H1 (cell line): ENCODE results near the gene CCDC40. TPM values are rescaled to one million over a fixed set of nuclear protein-coding genes. Genes with fewer than 3 reads are reported as not detected.
A peak's percentile ranks its signal among the peaks of the same experiment; 100 is the strongest.

ENCODE experiments used
- BRCA1 ChIP-seq: IDR thresholded peaks from 2 replicates; pipeline ENCODE4 v1.6.1; 2012; ENCODE audit warnings: low read depth, low read length, improper control_type of control experiment
- CBX5 ChIP-seq: fragments of 300-800, 300-1000 bp; sonication (generic); IDR thresholded peaks from 2 replicates; pipeline ENCODE4 v1.7.1; 2016; ENCODE audit warnings: antibody characterized with exemption, low read length, low read depth
- CBX8 ChIP-seq: fragments of 300-800, 300-1000 bp; sonication (generic); IDR thresholded peaks from 2 replicates; pipeline ENCODE4 v1.7.1; 2016; ENCODE audit warnings: low read depth, low read length, borderline replicate concordance
- EGR1 ChIP-seq: IDR thresholded peaks from 2 replicates; pipeline ENCODE4 v1.6.1; 2011; ENCODE audit warnings: low read depth, low read length, borderline replicate concordance
- HDAC2 ChIP-seq, 2 experiments: fragments of 300-600 bp in 1 of 2; sonication (generic) in 1 of 2; IDR thresholded peaks; 2 replicates each; pipeline ENCODE4 v1.6.1; 2011 to 2012; ENCODE audit warnings: low read depth in 2 of 2, low read length in 2 of 2, mild to moderate bottlenecking in 2 of 2, moderate library complexity in 2 of 2, borderline replicate concordance in 1 of 2, inconsistent platforms in 1 of 2
- HDAC6 ChIP-seq: IDR thresholded peaks from one replicate; pipeline ENCODE4 v1.7.1; 2012; ENCODE audit warnings: low read depth, mild to moderate bottlenecking, inconsistent platforms, low read length, moderate library complexity
- KDM4A ChIP-seq: IDR thresholded peaks from one replicate; pipeline ENCODE4 v1.7.1; 2012; ENCODE audit warnings: low read depth, mild to moderate bottlenecking, moderate library complexity, low read length, inconsistent platforms; ENCODE audit not compliant: severe bottlenecking
- KDM5A ChIP-seq: fragments of 200-600 bp; IDR thresholded peaks from 2 replicates; pipeline ENCODE4 v1.7.1; 2012; ENCODE audit warnings: mild to moderate bottlenecking, low read length, inconsistent platforms, mixed read lengths
- NANOG ChIP-seq: IDR thresholded peaks from 2 replicates; pipeline ENCODE4 v1.6.1; 2011; ENCODE audit warnings: low read length, low read depth, mild to moderate bottlenecking, inconsistent platforms; ENCODE audit not compliant: insufficient read depth, poor library complexity, severe bottlenecking
- PHF8 ChIP-seq: fragments of 200-600 bp; sonication (generic); conservative IDR thresholded peaks from 2 replicates; pipeline ENCODE4 v1.7.1; 2012; ENCODE audit warnings: low read depth, mild to moderate bottlenecking, inconsistent platforms, low read length, moderate library complexity
- POU5F1 ChIP-seq: IDR thresholded peaks from 2 replicates; pipeline ENCODE4 v1.6.1; 2011; ENCODE audit warnings: low read depth, mild to moderate bottlenecking, low read length, moderate library complexity
- RAD21 ChIP-seq, 2 experiments: IDR thresholded peaks in 1 of 2; conservative IDR thresholded peaks in 1 of 2; 2 replicates each; pipeline ENCODE4 v1.6.1; 2011; ENCODE audit warnings: low read depth in 2 of 2, low read length in 2 of 2, improper control_type of control experiment in 1 of 2, inconsistent platforms in 1 of 2, mild to moderate bottlenecking in 1 of 2, moderate library complexity in 1 of 2
- RNF2 ChIP-seq: fragments of 200-900, 300-1000 bp; sonication (generic); IDR thresholded peaks from 2 replicates; pipeline ENCODE4 v1.7.1; 2016; ENCODE audit warnings: borderline replicate concordance, low read depth, mild to moderate bottlenecking, antibody characterized with exemption, low read length; ENCODE audit not compliant: poor library complexity, severe bottlenecking; ENCODE audit errors: missing control alignments
- SAP30 ChIP-seq: fragments of 300-600 bp; sonication (generic); IDR thresholded peaks from 2 replicates; pipeline ENCODE4 v1.7.1; 2012; ENCODE audit warnings: low read length, moderate library complexity, mild to moderate bottlenecking, inconsistent platforms; ENCODE audit not compliant: insufficient read depth, insufficient replicate concordance
- SIN3A ChIP-seq, 2 experiments: IDR thresholded peaks in 1 of 2; conservative IDR thresholded peaks in 1 of 2; 2 replicates each; pipeline ENCODE4 v1.6.1; 2011 to 2012; ENCODE audit warnings: low read length in 2 of 2, improper control_type of control experiment in 1 of 2, low read depth in 1 of 2, mild to moderate bottlenecking in 1 of 2
- SIX5 ChIP-seq: IDR thresholded peaks from 2 replicates; pipeline ENCODE4 v1.6.1; 2011; ENCODE audit warnings: mild to moderate bottlenecking, low read depth, low read length
- SP2 ChIP-seq: IDR thresholded peaks from 2 replicates; pipeline ENCODE4 v1.6.1; 2012; ENCODE audit warnings: mild to moderate bottlenecking, low read length, inconsistent platforms
- SP4 ChIP-seq: IDR thresholded peaks from 2 replicates; pipeline ENCODE4 v1.6.1; 2012; ENCODE audit warnings: low read length, inconsistent platforms
- SRF ChIP-seq: IDR thresholded peaks from 2 replicates; pipeline ENCODE4 v1.6.1; 2011; ENCODE audit warnings: mild to moderate bottlenecking, low read depth, low read length, moderate library complexity
- TBP ChIP-seq: IDR thresholded peaks from 2 replicates; pipeline ENCODE4 v1.6.1; 2011; ENCODE audit warnings: low read depth, low read length, improper control_type of control experiment
- ZNF274 ChIP-seq: IDR thresholded peaks from 2 replicates; pipeline ENCODE4 v1.7.0; 2012; ENCODE audit warnings: low read length, borderline replicate concordance; ENCODE audit errors: extremely low read depth
- polyA plus RNA-seq, 7 experiments: library from polyadenylated mRNA; depleted of rRNA in 3 of 7; stranded (reverse) in 5 of 7; unstranded in 2 of 7; fragments of >200 nt in 5 of 7; fragments of 200-250 nt in 2 of 7; gene quantifications; 1 replicate in 5 of 7; 2 replicates in 1 of 7; 4 replicates in 1 of 7; pipeline versions ENCODE4 v1.2.1 to v1.2.3, GENCODE V29; 2011 to 2013; ENCODE audit warnings: missing spikeins in 2 of 7, mixed read lengths in 2 of 7
- total RNA-seq: library from RNA; stranded (reverse); fragmentation: NEBNext Ultra II Directional; extraction: Animal tissue kit (Norgen Biotek cat#: 25700); gene quantifications from 2 replicates; pipeline ENCODE4 v1.2.1, GENCODE V29; 2021
- TF ChIP-seq, protein P1 (sequence below): IDR thresholded peaks from 2 replicates; pipeline ENCODE4 v1.6.1; 2012; ENCODE audit warnings: inconsistent platforms

The CCDC40 gene
- total and polyA plus RNA-seq, 2 of the 8 experiments (the other 6 are each of a cell fraction or from before 2014, with no cell fraction given), result 4.1 to 11.5 TPM

DNA sequence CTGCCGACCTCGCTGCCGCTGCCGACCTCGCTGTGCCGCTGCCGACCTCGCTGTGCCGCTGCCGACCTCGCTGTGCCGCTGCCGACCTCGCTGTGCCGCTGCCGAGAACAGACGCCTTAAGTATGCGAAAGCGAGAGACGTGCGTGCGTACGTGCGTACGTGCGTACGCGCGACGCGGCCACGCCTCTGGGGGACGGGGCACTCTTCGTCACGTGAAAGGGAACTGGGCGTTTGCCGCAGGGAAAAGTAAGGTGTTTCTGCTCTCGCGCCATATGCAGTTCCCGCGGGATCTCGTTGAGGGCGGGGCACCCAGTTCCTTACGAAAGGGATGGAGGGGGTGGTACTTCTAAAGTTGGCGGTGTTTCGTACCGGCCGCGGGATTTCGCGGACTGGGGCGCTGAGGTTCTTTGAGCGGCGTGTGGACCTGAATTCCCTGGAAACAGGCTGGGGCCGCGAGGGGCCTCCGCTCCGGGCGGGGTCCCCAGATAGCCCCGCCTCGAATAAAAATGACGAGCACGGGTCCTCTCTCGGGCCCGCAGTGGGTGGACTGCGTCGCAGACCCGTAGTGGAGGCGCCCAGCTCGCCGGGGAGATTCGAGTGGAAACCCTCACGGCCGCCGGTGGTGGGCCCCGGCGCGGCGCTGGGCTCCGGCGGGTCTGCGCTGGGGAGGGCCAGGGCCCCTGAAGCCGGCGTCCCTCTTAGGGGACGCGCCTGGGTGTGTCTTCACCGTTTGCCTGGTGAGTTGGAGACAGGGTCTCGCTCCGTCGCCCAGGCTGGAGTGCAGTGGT, 110.8 kb downstream of the CCDC40 start, which contains the start of gene EIF4A3 (continued):
- peak; percentile 71; the same call in 1 of the 2 replicates for TF ChIP-seq SP4
- TF ChIP-seq RAD21 (IDR thresholded peaks at IDR 0.05 in 1 of 2, conservative IDR thresholded peaks at IDR 0.05 in 1 of 2; ENCODE audit: low read depth in 2 of 2, low read length in 2 of 2), result peak; percentile 14 to 24; a peak in 2 of 4 replicates
- TF ChIP-seq SIN3A (conservative IDR thresholded peaks at IDR 0.05 in 1 of 2, IDR thresholded peaks at IDR 0.05 in 1 of 2; ENCODE audit: low read depth in 1 of 2, low read length in 2 of 2), result peak in 1 of 2 experiments; percentile 13; a peak in 1 of 4 replicates
- no peak for TF ChIP-seq CBX8
- no peak for TF ChIP-seq CBX5
- no peak; a peak in 1 of 4 replicates for TF ChIP-seq HDAC2 (IDR thresholded peaks at IDR 0.05; ENCODE audit: borderline replicate concordance in 1 of 2, low read depth in 2 of 2, low read length in 2 of 2)
- peak; percentile 69 for TF ChIP-seq PHF8
- no peak for TF ChIP-seq NANOG
- no peak for TF ChIP-seq POU5F1
- TF ChIP-seq EGR1, result no peak
- TF ChIP-seq HDAC6, result no peak
- no peak for TF ChIP-seq SP2
- TF ChIP-seq, protein P1, sequence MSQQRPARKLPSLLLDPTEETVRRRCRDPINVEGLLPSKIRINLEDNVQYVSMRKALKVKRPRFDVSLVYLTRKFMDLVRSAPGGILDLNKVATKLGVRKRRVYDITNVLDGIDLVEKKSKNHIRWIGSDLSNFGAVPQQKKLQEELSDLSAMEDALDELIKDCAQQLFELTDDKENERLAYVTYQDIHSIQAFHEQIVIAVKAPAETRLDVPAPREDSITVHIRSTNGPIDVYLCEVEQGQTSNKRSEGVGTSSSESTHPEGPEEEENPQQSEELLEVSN, result no peak; the same call in 1 of the 2 replicates
- no peak for TF ChIP-seq KDM5A
- no peak for TF ChIP-seq SAP30
- no peak for TF ChIP-seq ZNF274
- TF ChIP-seq RNF2, result no peak
- no peak for TF ChIP-seq SRF
- TF ChIP-seq BRCA1, result peak; percentile 95
- peak; percentile 87 for TF ChIP-seq TBP
- peak; percentile 48 for TF ChIP-seq KDM4A
- TF ChIP-seq SIX5, result no peak
